Left kidney (tissue), 2 donors: ENCODE results near the gene UGT1A4. TPM values are rescaled to one million over a fixed set of nuclear protein-coding genes. Genes with fewer than 3 reads are reported as not detected.
"Not testable (repeated sequence)": the region's sequence is repeated elsewhere in the genome, so short reads cannot be mapped to it uniquely, and the experiment has no call there.

Experiments used
- DNase-seq: peaks from one replicate; pipeline ENCODE4 v3.0.0-alpha.2; 2013
- polyA plus RNA-seq: library from polyadenylated mRNA; unstranded; fragments of 120-200 nt; gene quantifications from one replicate; pipeline ENCODE4 v1.2.1, GENCODE V29; 2013; ENCODE audit not compliant: insufficient read length

UGT1A4 gene
- polyA plus RNA-seq, 1 donor: not detected

DNA sequence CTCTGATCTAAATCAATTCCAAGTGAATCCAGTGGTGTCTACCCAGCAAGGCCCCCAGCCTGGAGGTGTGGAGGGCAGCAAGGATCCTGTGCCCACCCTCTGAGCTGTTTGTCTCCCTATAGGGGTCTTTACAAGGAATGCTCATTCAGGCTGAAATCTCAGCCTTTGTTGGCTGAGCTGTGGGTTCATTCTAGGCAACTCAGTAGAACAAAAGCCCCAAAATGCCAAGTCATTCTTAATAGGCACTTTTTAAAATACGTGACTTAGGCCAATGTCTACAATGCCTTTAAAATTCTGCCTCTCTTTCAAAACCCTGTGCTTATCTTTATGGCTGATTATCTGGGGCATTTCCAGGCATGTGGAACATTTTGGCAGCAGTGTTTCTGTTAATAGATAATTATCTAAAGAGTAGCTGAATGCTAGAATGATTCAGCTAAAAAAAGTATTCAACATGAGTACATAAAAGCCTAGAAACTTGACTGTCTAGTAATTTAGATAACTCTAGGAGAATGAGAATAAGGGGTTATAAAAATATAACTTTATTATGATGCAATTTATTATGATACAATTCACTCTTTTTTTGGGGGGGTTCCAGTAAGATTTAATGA lies 18.4 kb upstream of the UGT1A4 start:
- peak; percentile 14 for DNase-seq

DNA sequence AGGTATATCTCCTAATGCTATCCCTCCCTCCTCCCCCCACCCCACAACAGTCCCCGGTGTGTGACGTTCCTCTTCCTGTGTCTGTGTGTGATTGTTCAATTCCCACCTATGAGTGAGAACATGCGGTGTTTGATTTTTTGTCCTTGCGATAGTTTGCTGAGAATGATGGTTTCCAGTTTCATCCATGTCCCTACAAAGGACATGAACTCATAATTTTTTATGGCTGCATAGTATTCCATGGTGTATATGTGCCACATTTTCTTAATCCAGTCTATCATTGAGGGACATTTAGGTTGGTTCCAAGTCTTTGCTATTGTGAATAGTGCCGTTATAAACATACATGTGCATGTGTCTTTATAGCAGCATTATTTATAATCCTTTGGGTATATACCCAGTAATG lies 17.7 kb upstream of the UGT1A4 start:
- not testable (repeated sequence) for DNase-seq

DNA sequence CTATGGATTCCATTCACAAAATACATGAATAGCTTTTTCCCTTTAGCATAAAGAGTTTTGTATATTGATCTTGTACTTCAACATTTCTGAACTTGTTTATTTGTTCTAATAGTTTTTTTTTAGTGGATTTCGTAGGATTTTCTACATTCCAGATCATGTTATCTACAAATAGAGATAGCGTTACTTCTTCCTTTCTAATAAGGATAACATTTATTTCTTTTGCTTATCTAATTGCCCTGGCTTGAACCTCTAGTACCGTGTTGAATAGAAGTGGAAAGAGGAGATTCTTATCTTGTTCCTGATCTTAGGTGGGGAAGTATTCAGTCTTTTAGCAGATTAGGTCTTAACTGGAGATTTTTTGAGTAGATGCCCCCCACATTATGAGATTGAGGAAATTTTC lies 16.3 kb upstream of the UGT1A4 start:
- DNase-seq: no peak

DNA sequence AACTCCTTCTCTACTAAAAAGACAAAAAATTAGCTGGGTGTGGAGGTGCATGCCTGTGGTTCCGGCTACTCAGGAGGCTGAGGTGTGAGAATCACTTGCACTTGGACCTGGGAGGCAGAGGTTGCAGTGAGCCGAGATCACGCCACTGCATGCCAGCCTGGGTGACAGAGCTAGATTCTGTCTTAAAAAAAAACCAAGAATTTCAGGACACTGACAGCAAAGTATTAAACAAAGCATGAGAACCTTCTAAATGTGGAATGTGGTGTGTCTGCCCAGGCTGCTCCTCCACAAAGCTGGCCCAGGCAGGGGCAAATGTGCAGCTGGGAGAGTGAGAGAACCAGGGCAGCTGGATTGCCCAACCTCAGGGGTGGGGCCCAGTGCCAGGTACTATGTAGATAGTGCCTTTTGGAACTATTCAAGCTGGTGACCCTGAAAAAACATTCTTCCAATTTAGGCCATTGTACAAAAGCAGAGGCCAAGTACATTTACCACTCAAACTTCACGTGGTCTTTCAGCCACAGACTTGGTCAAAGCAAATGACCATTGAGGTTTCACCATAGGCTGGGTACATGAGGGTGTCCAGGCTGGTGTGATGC lies 12.5 kb upstream of the UGT1A4 start:
- no peak for DNase-seq

DNA sequence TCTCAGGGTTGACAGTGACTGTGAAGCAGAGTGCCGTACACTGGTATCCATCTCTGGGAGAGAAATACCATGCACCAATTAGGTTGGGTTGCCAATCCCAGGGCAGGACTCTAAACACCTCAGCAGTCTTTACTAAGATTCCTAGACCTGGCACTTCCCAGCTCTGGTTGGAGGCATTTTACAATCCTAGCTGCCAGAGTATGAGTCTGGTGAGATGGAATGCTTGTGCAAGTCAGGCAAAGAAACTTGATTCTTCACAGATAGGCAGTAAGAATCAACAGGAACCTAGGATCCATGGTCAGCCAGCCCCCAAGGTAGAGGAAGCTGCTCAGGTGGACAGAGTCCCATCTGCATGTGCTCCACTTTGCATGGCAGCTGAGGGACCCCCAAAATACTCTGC lies 11.8 kb upstream of the UGT1A4 start:
- no peak for DNase-seq

DNA sequence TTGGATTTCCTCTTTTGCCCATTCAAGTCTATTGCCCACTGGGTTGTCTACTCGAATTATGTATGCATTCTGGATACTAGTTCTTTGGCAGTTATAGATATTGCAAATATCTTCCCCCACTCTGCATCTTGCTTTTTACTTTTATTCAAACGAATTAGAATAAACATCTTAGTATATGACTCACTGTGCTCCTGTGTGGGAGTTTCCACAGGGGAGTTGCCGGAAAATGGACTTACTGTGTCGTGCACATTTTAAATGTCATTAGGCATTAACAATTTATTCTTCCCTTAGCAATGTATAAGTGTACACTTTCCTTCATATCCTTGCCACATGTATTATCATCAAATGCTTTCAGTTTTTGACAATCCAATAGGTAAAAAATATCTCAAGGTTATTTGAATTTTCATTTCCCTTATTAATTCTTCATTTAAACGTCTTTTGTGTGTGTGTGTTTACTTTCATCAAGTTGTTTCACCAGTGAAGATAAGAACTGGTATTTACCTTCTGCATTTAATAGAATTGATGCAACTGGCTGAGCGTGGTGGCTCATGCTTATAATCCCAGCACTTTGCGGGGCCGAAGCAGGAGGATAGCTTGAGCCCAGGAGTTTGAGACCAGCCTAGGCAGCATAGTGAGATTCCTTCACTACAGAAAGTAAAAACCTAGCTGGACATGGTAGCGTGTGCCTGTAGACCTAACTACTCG lies 10.4 kb upstream of the UGT1A4 start:
- DNase-seq: no peak

DNA sequence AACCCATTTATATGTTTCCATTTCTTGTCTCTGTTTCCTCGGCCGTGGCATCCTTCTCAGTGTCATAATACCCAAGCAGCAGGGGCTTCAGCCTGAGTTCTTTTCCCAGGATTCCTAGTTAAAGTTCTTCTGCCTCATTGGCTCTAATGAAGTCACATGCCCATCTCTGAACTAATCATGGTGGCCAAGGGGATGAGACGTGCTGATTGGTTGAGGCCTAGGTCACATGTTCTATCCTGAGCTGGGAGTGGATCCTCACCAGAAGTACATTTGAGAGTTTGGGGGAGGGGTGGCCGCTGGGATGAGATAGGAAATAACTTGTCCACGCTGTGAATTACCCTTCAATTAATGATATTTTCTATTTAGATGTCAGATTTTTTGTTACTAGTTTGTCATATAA lies 9.6 kb upstream of the UGT1A4 start:
- DNase-seq: no peak

DNA sequence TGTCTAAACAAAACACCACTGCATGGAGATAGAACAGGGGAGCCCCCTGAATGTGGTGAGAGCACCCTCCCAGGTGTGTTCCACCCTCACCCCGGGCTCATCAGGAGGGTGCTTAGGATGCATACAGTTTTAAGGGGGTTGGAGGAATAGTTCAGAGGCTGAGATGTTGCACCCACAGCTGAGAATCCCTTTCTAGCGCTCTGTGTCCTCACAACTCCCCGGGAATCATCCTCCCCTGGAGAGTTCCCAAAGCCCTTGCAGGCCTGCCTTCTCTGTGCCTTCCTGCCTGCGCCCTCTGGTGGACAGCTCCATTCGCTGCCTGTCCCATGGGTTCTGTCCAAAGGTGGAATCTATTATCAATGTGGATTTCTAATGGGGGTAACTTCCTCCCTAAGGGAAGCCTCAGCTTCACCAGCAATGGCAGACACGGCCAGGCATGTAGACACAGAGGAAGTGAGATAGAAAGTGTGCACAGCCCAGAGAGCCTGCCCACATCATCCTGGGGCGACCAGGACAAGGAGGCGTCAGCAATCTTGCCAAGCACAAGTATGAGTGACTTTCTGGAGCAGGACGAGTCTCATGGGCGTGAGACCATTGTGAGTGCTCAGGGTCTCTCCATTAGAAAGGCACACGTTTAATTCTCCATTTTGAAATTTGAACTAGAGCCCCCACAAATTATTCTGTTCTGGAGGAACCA lies 7.1 kb upstream of the UGT1A4 start:
- DNase-seq: peak; percentile 61

DNA sequence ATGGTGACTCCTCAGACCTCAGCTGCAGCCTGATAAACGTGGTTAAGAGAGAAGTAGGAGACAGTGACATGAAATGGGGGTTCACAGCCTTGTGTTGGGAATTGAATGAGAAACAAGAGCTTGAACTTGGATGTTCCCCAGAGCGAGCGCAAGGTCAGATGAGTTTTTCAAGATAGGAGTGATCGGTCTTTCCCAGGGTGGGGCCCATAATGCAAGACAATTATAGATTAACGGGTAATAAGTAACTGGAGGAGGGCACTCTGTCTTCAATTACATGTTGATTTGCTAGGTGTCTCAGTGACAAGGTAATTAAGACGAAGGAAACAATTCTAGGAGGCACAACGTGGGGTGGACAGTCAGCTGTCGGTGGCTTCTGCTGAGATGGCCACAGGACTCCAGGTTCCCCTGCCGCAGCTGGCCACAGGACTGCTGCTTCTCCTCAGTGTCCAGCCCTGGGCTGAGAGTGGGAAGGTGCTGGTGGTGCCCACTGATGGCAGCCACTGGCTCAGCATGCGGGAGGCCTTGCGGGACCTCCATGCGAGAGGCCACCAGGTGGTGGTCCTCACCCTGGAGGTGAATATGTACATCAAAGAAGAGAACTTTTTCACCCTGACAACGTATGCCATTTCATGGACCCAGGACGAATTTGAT lies 5.8 kb upstream of the UGT1A4 start, which contains the start of gene UGT1A5:
UGT1A5 (plus strand) TSS at position 297 of the 651 bp plus-strand sequence; CDS start at position 382, 85 bp downstream.
- no peak for DNase-seq

DNA sequence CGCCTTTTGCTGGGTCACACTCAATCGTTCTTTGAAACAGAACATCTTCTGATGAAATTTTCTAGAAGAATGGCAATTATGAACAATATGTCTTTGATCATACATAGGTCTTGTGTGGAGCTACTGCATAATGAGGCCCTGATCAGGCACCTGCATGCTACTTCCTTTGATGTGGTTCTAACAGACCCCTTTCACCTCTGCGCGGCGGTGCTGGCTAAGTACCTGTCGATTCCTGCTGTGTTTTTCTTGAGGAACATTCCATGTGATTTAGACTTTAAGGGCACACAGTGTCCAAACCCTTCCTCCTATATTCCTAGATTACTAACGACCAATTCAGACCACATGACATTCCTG lies 5.3 kb upstream of the UGT1A4 start:
- DNase-seq: no peak

DNA sequence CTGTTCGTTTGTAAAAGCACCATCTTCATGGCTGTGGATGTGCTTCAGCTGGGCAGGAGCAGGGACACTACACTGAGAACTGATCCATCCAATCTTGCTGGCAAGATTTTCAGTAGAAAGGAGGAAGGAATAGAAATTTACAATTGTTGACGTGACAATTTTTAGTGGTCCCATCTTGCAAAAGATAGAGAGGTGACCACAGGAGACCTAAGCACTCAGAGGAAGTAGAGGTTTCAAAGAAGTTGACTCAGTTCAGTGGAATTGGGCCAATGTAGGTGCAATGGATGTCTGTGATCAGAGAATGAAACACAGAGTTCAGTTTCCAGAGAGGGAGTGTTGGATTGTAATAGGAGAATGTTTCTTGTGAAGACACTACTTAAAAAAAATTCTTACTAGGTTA lies 4.4 kb upstream of the UGT1A4 start:
- DNase-seq: no peak

DNA sequence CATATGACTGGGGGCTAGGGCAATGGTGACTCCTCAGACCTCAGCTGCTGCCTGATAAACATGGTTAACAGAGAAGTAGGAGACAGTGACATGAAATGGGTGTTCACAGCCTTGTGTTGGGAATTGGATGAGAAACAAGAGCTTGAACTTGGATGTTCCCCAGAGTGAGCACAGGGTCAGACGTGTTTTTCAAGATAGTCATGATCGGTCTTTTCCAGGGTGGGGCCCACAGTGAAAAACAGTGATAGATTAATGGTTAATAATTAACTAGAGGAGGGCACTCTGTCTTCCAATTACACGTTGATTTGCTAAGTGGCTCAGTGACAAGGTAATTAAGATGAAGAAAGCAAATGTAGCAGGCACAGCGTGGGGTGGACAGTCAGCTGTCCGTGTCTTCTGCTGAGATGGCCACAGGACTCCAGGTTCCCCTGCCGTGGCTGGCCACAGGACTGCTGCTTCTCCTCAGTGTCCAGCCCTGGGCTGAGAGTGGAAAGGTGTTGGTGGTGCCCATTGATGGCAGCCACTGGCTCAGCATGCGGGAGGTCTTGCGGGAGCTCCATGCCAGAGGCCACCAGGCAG lies 10.3 kb downstream of the UGT1A4 start, which contains the start of gene UGT1A3:
UGT1A3 (plus strand) TSS at position 320 of the 579 bp plus-strand sequence; CDS start at position 405, 85 bp downstream.
- DNase-seq: no peak

DNA sequence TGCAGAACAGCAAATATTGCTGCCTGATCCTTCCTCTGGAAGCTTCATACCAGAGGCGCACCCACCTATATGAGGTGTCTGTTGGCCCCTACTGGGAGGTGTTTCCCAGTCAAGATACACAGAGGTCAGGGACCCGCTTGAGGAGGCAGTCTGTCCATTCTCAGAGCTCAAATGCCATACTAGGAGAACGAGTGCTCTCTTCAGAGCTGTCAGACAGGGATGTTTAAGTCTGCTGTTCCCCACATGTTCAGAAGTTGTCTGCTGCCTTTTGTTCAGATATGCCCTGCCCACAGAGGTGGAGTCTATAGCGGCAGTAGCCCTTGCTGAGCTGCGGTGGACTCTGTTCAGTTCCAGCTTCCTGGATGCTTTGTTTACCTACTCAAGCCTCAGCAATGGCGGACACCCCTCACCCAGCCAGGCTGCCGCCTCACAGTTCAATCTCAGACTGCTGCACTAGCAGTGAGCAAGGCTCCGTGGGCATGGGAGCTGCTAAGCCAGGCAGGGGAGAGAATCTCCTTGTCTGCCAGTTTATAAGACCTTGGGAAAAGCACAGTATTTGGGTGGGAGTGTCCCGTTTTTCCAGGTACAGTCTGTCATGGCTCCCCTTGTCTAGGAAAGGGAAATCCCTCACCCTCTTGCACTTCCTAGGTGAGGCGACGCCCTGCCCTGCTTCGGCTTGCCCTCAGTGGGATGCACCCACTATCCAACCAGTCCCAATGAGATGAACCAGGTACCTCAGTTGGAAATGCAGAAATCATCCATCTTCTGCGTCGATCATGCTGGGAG lies 18.5 kb downstream of the UGT1A4 start:
- not testable (repeated sequence) for DNase-seq

DNA sequence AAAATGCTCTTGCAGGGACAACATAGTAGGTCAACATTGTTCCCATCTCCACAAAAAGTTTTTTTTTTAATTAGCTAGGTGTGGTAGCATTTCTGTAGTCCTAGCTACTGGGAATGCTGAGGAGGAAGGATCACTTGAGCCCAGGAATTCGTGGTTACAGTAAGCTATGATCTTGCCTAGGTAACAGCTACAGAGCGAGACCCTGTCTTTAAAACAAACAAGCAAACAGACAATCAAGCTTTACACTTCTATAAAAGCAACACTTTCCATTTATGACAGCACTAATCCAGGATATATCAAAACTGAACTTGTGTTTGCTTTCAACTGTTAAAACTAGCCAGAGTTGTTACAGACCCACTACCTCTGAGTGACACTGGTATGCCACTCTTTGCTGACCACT lies 22.3 kb downstream of the UGT1A4 start:
- no peak for DNase-seq

DNA sequence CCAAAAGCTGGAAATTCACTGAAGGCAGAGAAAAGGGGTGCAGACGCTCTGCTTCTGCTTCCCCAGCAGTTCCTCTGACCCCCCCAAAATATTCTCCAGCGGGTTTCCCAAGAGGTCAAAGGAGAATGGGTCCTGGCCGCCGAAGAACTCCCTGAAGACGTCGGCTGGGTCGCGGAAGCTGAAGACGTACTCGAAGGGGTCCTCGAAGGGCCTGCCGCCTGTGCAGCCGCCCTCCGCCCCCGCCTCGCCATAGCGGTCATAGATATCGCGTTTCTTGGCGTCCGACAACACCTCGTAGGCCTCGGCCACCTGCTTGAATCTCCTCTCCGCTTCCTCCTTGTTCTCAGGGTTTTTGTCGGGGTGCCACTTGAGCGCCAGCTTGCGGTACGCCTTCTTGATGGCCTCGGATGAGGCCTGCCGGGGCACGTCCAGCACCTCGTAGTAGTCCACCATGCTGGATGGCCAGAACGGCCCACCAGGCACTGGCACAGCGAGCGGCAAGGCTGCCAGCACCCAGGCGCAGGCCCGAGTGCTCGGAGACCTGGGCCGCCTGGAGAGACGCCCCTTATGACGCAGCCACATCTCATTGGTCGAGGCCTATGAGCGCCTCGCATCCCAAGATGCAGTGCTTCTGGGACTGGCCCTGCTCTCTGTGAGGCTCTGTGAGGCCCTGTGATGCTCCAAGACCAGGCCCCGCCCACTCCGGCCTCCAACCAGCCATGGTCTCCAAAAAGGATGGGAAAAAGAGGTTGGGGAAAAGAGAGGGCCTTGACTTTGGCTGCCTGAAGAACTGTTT lies 25.1 kb downstream of the UGT1A4 start:
- DNase-seq: no peak

DNA sequence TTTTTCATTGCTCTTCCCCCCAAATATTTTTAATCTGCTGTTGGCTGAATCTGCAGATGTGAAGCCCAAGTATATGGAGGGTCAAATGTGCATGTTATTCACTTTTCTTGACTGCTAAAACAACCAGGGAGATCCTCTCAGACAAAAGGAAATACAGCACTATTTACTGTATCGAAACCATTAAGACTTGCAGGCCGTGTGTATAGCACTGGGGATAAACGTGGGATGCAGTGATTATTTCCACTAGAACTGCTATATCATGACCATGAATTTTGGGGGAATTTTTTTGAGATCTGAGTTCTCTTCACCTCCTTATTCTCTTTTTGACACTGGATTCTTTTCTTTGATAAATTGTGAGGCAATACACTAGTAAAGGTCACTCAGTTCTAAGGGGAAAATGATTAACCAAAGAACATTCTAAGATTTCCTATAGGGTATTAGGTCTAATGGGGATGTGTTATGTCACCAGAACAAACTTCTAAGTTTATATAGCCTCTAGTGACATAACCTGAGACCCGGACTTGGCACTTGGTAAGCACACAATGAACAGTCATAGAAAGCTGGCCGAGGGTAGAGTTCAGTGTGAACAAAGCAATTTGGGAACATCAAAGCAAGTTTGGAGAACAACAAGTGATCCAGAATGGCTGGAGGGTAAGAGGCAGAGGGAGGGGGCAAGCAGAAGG lies 26.7 kb downstream of the UGT1A4 start:
- no peak for DNase-seq

DNA sequence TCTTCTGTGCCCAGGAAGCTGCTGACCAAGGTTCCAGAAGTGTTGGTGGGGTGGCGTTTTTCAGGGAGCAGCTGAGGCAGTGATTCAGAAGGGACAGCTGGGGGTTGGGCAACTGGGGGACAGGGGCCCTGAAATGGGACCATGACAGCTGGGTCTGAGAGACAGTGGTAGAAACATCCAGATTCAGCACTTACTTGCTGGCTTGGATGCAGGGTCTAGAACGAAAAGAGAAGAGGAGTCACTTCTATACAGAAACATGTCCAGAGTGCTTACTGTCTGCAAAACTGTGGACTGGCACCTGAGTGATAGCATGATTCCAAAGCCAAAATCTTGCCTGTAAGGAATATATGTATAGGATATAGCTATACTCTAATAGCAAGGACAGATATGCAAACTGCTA lies 27.3 kb downstream of the UGT1A4 start:
- DNase-seq: not testable (repeated sequence)

DNA sequence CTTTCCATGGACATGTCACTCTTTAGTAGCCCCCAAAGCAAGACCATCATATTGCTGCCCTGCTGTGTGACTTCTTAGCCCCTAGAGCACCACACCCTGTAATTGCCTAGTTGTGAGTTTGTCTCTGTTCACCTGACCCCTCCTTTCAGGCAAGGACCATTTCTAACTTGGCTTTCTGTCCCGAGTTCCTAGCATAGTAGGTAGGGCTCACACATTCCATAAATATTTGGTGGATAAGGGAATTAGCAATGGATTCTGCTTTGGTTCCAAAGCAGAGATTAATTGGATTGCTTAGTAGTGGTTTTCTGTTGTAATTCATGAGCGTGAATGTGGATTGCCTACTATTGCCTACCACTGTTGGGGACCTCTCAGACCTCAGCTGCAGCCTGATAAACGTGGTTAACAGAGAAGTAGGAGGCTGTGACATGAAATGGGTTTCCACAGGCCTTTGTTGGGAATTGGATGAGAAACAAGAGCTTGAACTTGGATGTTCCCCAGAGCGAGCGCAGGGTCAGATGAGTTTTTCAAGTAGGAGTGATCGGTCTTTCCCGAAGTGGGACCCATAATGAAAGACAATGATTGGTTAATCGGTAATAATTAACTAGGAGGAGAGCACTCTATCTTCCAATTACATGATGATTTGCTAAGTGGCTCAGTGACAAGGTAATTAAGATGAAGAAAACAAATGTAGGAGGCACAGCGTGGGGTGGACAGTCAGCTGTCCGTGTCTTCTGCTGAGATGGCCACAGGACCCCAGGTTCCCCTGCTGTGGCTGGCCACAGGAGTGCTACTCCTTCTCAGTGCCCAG lies 28.1 kb downstream of the UGT1A4 start:
- DNase-seq: no peak

DNA sequence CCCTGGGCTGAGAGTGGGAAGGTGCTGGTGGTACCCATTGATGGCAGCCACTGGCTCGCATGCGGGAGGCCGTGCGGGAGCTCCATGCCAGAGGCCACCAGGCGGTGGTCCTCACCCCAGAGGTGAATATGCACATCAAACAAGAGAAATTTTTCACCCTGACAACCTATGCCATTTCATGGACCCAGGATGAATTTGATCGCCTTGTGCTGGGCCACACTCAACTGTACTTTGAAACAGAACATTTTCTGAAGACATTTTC lies 28.7 kb downstream of the UGT1A4 start:
- DNase-seq: no peak
